Hematopoietic multipotent progenitor cell treated with erythropoietin and hydrocortisone succinate and interleukin-3 and kit ligand, for 6 days (in vitro differentiated cells): ENCODE data around the gene LTBP3.

ENCODE experiments used
- DNase-seq: peaks from one replicate; pipeline ENCODE4 v3.0.0-alpha.2; 2015

LTBP3 gene

GRCh38 chr11:65492637-65493366 is 65.4 kb downstream of the LTBP3 start:
- peak; percentile 85 for DNase-seq

DNA sequence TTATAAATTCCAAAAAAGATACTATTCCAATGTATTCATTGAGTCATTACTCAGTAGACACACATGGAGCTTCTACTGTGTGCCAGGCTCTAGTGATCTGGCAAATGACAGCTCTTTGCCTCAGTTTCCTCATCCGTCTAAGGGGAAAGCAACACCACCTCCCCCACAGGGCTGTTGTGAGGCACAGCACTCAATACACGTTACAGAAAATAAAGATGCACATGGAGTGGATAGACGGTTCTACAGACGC is 65.8 kb downstream of the LTBP3 start:
- DNase-seq: no peak

DNA sequence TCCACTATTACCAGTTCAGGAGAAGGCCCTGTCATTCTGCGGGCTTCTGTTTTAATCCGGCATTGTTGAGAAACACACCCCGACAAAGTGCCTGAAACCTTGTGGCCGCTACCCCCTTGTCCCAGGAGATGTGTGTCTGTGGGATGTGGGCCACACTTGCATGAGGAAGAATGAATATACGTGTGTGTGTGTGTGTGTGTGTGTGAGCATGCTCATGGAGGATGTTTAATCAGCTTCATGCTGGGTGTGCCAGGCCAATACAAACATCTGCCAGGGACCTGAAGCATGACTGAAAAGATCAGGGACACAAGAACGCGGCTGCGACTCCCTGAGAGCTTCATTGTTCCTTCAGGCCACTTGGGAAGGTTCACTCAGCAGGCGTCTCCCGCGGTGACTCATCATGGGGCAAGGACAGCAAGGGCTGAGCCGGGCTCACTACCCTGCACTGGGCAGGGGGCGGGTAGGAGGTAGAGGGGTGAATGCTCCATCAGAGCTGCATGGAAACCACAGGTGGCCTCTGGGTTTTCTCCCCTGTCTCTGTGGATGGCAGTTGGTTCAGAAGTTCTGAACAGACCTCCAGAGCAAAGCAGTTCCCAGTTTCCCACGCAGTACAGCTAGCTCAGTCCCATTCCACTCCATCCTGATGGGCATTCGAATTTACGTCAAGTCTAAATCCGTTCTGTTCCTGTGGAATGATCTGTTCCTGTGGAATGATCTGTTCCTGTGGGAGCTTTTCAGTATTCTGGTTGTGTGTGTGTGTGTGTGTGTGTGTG is 66.4 kb downstream of the LTBP3 start:
- peak; percentile 53 for DNase-seq

- peak; percentile 2 for DNase-seq
These were observed 67.0 kb downstream of the LTBP3 start for GRCh38 chr11:65491163-65491465.

- DNase-seq: no peak
These were observed 68.3 kb downstream of the LTBP3 start for GRCh38 chr11:65489706-65490320.

DNA sequence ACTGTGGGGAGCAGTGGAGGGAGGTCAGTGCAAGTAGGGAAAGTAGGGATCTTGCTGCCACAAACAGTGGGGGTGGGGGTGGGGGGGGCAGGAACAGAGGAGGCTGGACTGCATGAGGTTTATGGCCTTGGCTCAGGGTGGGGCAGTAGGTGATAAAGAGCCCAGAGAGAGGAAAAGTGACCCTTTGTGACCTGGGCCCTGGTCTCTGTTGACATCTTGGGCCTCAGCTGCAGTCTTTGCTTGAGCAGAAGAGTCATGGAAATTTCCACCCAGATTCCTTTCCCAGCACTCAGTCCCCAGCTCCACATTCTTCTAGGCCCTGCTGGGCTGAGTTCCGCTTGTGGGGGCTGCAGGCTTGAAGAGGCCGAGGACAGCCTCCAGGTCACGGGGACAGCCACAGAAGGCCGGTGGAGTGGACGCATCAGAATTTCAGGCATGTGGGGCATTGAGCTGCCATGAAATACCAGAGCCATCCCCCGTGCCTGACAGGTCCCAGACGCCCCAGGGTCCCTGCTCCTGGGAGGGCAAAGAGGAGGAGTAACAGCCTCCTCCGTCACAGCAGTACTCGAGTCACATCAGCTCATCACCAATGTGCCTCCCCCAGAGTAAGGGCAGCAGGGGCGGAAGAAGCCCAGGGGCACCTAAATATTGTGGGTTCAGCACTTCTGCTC is 69.0 kb downstream of the LTBP3 start:
- no peak for DNase-seq
